HepG2 (cell line): ENCODE measurements around the gene EGR1. TPM values are rescaled to one million over a fixed set of nuclear protein-coding genes. Genes with fewer than 3 reads are reported as not detected.

Experiments used
- GABPB1 ChIP-seq: IDR thresholded peaks from 2 replicates; pipeline ENCODE4 v1.6.1; 2016; ENCODE audit warnings: mild to moderate bottlenecking, missing genetic modification reagents, moderate library complexity, missing compliant biosample characterization
- PHF21A ChIP-seq: sonication (generic); formaldehyde crosslinking; IDR thresholded peaks from 2 replicates; pipeline ENCODE4 v1.5.0; 2020; ENCODE audit warnings: mild to moderate bottlenecking, missing genetic modification reagents
- TEAD3 ChIP-seq: optimal IDR thresholded peaks from 2 replicates; pipeline ENCODE3; 2016; ENCODE audit warnings: borderline replicate concordance
- ZBTB42 ChIP-seq: sonication (generic); formaldehyde crosslinking; IDR thresholded peaks from 2 replicates; pipeline ENCODE4 v1.5.0; 2020; ENCODE audit warnings: mild to moderate bottlenecking, missing genetic modification reagents
- ZBTB7B ChIP-seq: sonication (generic); formaldehyde crosslinking; IDR thresholded peaks from 2 replicates; pipeline ENCODE4 v1.4.0; 2020; ENCODE audit warnings: missing genetic modification reagents
- ZFY ChIP-seq: sonication (generic); formaldehyde crosslinking; IDR thresholded peaks from 2 replicates; pipeline ENCODE4 v1.4.0; 2020; ENCODE audit warnings: missing genetic modification reagents
- ZMYM4 ChIP-seq: sonication (generic); formaldehyde crosslinking; IDR thresholded peaks from 2 replicates; pipeline ENCODE4 v1.8.1; 2023; ENCODE audit warnings: mild to moderate bottlenecking, missing genetic modification reagents
- ZNF263 ChIP-seq: sonication (generic); formaldehyde crosslinking; IDR thresholded peaks from 2 replicates; pipeline ENCODE4 v1.4.0; 2020; ENCODE audit warnings: missing genetic modification reagents
- ZNF274 ChIP-seq: sonication (generic); formaldehyde crosslinking; IDR thresholded peaks from 2 replicates; pipeline ENCODE4 v1.5.1; 2020; ENCODE audit warnings: mild to moderate bottlenecking, missing genetic modification reagents
- ZNF335 ChIP-seq: sonication (generic); formaldehyde crosslinking; IDR thresholded peaks from 2 replicates; pipeline ENCODE4 v1.4.0; 2020; ENCODE audit warnings: missing genetic modification reagents
- ZNF670 ChIP-seq: sonication (generic); formaldehyde crosslinking; IDR thresholded peaks from 2 replicates; pipeline ENCODE4 v1.8.0; 2022; ENCODE audit warnings: mild to moderate bottlenecking, missing genetic modification reagents, borderline replicate concordance
- polyA plus RNA-seq, 8 experiments: library from polyadenylated mRNA; depleted of rRNA in 3 of 8; stranded (reverse) in 7 of 8; unstranded in 1 of 8; fragments of >200 nt; fragmentation: Illumina TruSeq in 4 of 8; extraction: Trizol in 4 of 8; gene quantifications; 2 replicates each; pipeline versions ENCODE4 v1.2.1 to v1.2.3, GENCODE V29; 2011 to 2016; ENCODE audit warnings: low read depth in 4 of 8, missing spikeins in 1 of 8, mixed read lengths in 1 of 8; ENCODE audit not compliant: insufficient read depth in 1 of 8
- total RNA-seq, 5 experiments: library from RNA; depleted of rRNA; stranded (reverse); fragments of >200 nt; fragmentation: Illumina TruSeq; extraction: Trizol; gene quantifications; 2 replicates each; pipeline ENCODE4 v1.2.3, GENCODE V29; 2016; ENCODE audit warnings: low read depth in 1 of 5
- TF ChIP-seq, protein P1 (sequence below): sonication (generic); formaldehyde crosslinking; IDR thresholded peaks from 2 replicates; pipeline ENCODE4 v1.4.0; 2020; ENCODE audit warnings: missing genetic modification reagents, borderline replicate concordance
- TF ChIP-seq, protein P2 (sequence below): IDR thresholded peaks from 2 replicates; pipeline ENCODE4 v1.6.1; 2016; ENCODE audit warnings: missing compliant biosample characterization, missing genetic modification reagents, borderline replicate concordance
- TF ChIP-seq, protein P3 (sequence below), 2 experiments: sonication (generic) in 1 of 2; formaldehyde crosslinking in 1 of 2; IDR thresholded peaks; 2 replicates each; pipeline versions ENCODE4 v1.4.0 to v1.6.1; 2018 to 2020; ENCODE audit warnings: missing genetic modification reagents in 2 of 2, borderline replicate concordance in 1 of 2, low read depth in 1 of 2, mild to moderate bottlenecking in 1 of 2, missing biosample characterization in 1 of 2

EGR1 gene
- total and polyA plus RNA-seq, 2 of the 13 experiments (the other 11 are each of a cell fraction or from before 2014, with no cell fraction given) = 4.1 to 4.5 TPM

DNA sequence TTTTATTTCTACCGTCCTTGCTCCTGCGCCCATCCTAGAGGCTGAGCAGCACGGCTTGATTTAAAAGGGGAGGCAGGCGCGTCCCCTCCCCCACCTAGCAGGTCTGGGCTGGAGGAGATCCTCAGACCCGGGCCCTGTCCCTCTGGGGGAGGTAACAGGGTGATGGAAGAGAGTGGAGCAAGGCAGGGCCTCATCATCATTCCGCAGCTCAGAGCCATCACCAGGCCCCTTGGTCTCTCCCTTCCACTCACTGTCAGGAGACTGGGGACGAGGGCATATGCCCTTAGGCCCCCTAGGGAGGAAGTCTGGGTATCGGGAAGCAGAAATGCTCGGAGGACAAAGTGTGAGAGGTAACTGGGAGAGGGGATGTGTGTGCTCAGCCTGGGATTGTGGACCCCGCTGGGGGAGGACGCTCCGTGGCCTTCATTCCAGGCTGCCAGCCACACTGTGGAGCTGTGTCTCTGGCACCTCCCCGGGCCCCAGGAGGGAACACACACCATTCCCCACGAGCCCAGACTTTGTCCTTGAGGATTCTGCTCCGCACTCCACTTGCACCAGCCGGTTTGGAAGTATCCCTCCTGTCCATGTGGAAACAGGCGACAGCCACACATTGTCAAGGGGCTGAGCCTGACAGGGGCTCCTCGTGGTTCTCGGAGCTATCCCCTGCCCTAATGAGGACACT lies 25.7 kb upstream of the EGR1 start (continued):
- peak; percentile 18; the same call in 1 of the 2 replicates for TF ChIP-seq ZFY (CRISPR knock-in tag)
- TF ChIP-seq ZMYM4 (CRISPR knock-in tag) = no peak
- TF ChIP-seq, protein P1, sequence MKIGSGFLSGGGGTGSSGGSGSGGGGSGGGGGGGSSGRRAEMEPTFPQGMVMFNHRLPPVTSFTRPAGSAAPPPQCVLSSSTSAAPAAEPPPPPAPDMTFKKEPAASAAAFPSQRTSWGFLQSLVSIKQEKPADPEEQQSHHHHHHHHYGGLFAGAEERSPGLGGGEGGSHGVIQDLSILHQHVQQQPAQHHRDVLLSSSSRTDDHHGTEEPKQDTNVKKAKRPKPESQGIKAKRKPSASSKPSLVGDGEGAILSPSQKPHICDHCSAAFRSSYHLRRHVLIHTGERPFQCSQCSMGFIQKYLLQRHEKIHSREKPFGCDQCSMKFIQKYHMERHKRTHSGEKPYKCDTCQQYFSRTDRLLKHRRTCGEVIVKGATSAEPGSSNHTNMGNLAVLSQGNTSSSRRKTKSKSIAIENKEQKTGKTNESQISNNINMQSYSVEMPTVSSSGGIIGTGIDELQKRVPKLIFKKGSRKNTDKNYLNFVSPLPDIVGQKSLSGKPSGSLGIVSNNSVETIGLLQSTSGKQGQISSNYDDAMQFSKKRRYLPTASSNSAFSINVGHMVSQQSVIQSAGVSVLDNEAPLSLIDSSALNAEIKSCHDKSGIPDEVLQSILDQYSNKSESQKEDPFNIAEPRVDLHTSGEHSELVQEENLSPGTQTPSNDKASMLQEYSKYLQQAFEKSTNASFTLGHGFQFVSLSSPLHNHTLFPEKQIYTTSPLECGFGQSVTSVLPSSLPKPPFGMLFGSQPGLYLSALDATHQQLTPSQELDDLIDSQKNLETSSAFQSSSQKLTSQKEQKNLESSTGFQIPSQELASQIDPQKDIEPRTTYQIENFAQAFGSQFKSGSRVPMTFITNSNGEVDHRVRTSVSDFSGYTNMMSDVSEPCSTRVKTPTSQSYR = peak; percentile 21; the same call in 1 of the 2 replicates
- TF ChIP-seq, protein P2, sequence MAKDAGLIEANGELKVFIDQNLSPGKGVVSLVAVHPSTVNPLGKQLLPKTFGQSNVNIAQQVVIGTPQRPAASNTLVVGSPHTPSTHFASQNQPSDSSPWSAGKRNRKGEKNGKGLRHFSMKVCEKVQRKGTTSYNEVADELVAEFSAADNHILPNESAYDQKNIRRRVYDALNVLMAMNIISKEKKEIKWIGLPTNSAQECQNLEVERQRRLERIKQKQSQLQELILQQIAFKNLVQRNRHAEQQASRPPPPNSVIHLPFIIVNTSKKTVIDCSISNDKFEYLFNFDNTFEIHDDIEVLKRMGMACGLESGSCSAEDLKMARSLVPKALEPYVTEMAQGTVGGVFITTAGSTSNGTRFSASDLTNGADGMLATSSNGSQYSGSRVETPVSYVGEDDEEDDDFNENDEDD = 0 out of 2 replicates have a peak, but pooled peaks have one; percentile 22
- no peak; the same call in 1 of the 2 replicates for TF ChIP-seq ZBTB7B (CRISPR knock-in tag)
- 0 out of 2 replicates have a peak, but pooled peaks have one; percentile 23 for TF ChIP-seq GABPB1 (CRISPR knock-in tag)
- TF ChIP-seq ZNF274 (CRISPR knock-in tag) = no peak
- peak; percentile 24 for TF ChIP-seq TEAD3
- 0 out of 2 replicates have a peak, but pooled peaks have one; percentile 11 for TF ChIP-seq ZNF335 (CRISPR knock-in tag)
- TF ChIP-seq ZNF670 (CRISPR knock-in tag) = 0 out of 2 replicates have a peak, but pooled peaks have one; percentile 34
- peak; percentile 48; the same call in 1 of the 2 replicates for TF ChIP-seq PHF21A (CRISPR knock-in tag)
- TF ChIP-seq, protein P3, sequence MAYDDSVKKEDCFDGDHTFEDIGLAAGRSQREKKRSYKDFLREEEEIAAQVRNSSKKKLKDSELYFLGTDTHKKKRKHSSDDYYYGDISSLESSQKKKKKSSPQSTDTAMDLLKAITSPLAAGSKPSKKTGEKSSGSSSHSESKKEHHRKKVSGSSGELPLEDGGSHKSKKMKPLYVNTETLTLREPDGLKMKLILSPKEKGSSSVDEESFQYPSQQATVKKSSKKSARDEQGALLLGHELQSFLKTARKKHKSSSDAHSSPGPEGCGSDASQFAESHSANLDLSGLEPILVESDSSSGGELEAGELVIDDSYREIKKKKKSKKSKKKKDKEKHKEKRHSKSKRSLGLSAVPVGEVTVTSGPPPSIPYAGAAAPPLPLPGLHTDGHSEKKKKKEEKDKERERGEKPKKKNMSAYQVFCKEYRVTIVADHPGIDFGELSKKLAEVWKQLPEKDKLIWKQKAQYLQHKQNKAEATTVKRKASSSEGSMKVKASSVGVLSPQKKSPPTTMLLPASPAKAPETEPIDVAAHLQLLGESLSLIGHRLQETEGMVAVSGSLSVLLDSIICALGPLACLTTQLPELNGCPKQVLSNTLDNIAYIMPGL (CRISPR knock-in tag; IDR thresholded peaks at IDR 0.05; ENCODE audit: borderline replicate concordance in 1 of 2, low read depth in 1 of 2) = peak in 1 of 2 experiments; percentile 10; a peak in 1 of 4 replicates
- TF ChIP-seq ZNF263 (CRISPR knock-in tag) = no peak
- TF ChIP-seq ZBTB42 (CRISPR knock-in tag) = no peak
